Sigmoid colon (tissue), 7 donors: ENCODE data around the gene CLDN14. TPM values are rescaled to one million over a fixed set of nuclear protein-coding genes. Genes with fewer than 3 reads are reported as not detected.
"Not testable (repeated sequence)": the region's sequence is repeated elsewhere in the genome, so short reads cannot be mapped to it uniquely, and the experiment has no call there.

Experiments
- DNase-seq: peaks from one replicate; pipeline ENCODE4 v3.0.0-alpha.2; 2019
- H3K27ac ChIP-seq, 4 donors: fragments of 200-600 bp; sonication (generic); one replicate each; pipeline ENCODE4 v1.5.1; 2016 to 2019; ENCODE audit warnings: mild to moderate bottlenecking in 1 of 4
- H3K27me3 ChIP-seq, 3 donors: fragments of 200-600 bp; sonication (generic); one replicate each; pipeline ENCODE4 v1.5.1; 2019; ENCODE audit warnings: mild to moderate bottlenecking in 1 of 3
- H3K36me3 ChIP-seq, 4 donors: fragments of 200-600 bp; sonication (generic); one replicate each; pipeline ENCODE4 v1.5.1; 2016 to 2019
- H3K4me1 ChIP-seq, 4 donors: fragments of 200-600 bp; sonication (generic); one replicate each; pipeline ENCODE4 v1.5.1; 2017 to 2019
- H3K4me3 ChIP-seq, 4 donors: fragments of 200-600 bp; sonication (generic); one replicate each; pipeline ENCODE4 v1.5.1; 2017 to 2019; ENCODE audit warnings: mild to moderate bottlenecking in 2 of 4, moderate library complexity in 1 of 4
- H3K9me3 ChIP-seq, 4 donors: fragments of 200-600 bp in 3 of 4; sonication (generic) in 3 of 4; one replicate each; pipeline versions ENCODE4 v1.5.1 to v1.6.1; 2013 to 2019
- EP300 ChIP-seq, 4 donors: sonication (generic); formaldehyde crosslinking; IDR thresholded peaks; one replicate each; pipeline ENCODE4 v1.6.1; 2017; ENCODE audit warnings: antibody characterized with exemption in 4 of 4
- POLR2A ChIP-seq, 2 donors: fragments of 450-650 bp; IDR thresholded peaks; one replicate each; pipeline ENCODE4 v1.6.1; 2016; ENCODE audit warnings: antibody characterized with exemption in 2 of 2, mild to moderate bottlenecking in 2 of 2, moderate library complexity in 2 of 2
- POLR2AphosphoS5 ChIP-seq, 4 donors: sonication (generic); formaldehyde crosslinking; IDR thresholded peaks; one replicate each; pipeline ENCODE4 v1.6.1; 2017; ENCODE audit warnings: antibody characterized with exemption in 4 of 4
- WGBS, 2 donors: extraction: QIAGEN DNeasy Blood & Tissue Kit; methylation state at CpG; one replicate each; pipeline ENCODE4 v1.1.7; 2013; 5-methylcytosine and 5-hydroxymethylcytosine counted together
- intact Hi-C: fragments of 100-400 bp; cut with DNase I; formaldehyde crosslinking; loops from one replicate; pipeline ENCODE4 v1.15.1; 2023
- polyA plus RNA-seq, 3 donors: library from polyadenylated mRNA; stranded (reverse); fragments of 200-250 nt; gene quantifications; one replicate each; pipeline ENCODE4 v1.2.3, GENCODE V29; 2013
- total RNA-seq, 4 donors: library from RNA; depleted of rRNA; stranded (reverse); fragments of >200 nt; gene quantifications; one replicate each; pipeline ENCODE4 v1.1.0, GENCODE V29; 2016
- TF ChIP-seq, protein P1 (sequence below), 4 experiments: fragments of 450-650 bp in 3 of 4; fragments of 200-600 bp in 1 of 4; IDR thresholded peaks; one replicate each; pipeline ENCODE4 v1.5.1; 2016 to 2019; ENCODE audit warnings: antibody characterized with exemption in 4 of 4, mild to moderate bottlenecking in 3 of 4, moderate library complexity in 2 of 4
- donor health status: healthy with polysubstance abuse.
- donor health status: Bipolar disorder and iron deficiency.
- donor health status: healthy.

Gene CLDN14
- total and polyA plus RNA-seq, 7 donors: 1.3 TPM; not detected in 6

DNA sequence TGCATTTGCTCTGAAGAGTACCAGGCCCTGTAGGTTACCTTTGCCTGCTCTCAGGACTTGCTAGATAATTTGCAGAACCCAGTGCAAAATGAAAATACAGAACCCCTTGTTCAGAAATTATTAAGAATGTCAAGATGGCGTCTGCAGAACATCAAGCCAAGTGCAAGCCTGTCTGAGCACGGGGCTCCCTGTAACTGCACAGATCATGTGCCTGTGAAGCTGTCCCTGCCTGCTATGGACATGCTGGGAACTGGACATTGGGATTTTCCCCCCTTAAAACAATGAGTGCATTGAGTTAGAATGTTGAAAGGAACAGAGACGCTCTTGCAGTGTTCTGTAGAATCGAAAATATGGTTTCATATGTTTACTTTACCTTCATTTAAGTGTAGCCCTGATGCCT, 2.9 kb downstream of the CLDN14 start:
- DNase-seq: no peak
- Histone ChIP-seq H3K27me3 (no peaks in the 10 kb centered on the region), H3K4me3 (no peak overlapping the region), H3K27ac (peak overlapping the region in 1 of 4 donors; percentile 2), H3K9me3 (peaks cover 0 to 2% (median 0%) of the 10 kb centered on the region in 4 donors), H3K4me1 (no peaks in the 10 kb centered on the region), H3K36me3 (no peaks in the 10 kb centered on the region)
- no peak for TF ChIP-seq POLR2AphosphoS5 (IDR thresholded peaks at IDR 0.05)
- no peak for TF ChIP-seq POLR2A (IDR thresholded peaks at IDR 0.05)
- TF ChIP-seq, protein P1, sequence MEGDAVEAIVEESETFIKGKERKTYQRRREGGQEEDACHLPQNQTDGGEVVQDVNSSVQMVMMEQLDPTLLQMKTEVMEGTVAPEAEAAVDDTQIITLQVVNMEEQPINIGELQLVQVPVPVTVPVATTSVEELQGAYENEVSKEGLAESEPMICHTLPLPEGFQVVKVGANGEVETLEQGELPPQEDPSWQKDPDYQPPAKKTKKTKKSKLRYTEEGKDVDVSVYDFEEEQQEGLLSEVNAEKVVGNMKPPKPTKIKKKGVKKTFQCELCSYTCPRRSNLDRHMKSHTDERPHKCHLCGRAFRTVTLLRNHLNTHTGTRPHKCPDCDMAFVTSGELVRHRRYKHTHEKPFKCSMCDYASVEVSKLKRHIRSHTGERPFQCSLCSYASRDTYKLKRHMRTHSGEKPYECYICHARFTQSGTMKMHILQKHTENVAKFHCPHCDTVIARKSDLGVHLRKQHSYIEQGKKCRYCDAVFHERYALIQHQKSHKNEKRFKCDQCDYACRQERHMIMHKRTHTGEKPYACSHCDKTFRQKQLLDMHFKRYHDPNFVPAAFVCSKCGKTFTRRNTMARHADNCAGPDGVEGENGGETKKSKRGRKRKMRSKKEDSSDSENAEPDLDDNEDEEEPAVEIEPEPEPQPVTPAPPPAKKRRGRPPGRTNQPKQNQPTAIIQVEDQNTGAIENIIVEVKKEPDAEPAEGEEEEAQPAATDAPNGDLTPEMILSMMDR (IDR thresholded peaks at IDR 0.05): no peak
- no peak for TF ChIP-seq EP300 (IDR thresholded peaks at IDR 0.05)
- intact Hi-C loops: no loop called here
- WGBS, 2 donors: 76 to 83% methylated on average over 4 of the region's 4 CpGs

DNA sequence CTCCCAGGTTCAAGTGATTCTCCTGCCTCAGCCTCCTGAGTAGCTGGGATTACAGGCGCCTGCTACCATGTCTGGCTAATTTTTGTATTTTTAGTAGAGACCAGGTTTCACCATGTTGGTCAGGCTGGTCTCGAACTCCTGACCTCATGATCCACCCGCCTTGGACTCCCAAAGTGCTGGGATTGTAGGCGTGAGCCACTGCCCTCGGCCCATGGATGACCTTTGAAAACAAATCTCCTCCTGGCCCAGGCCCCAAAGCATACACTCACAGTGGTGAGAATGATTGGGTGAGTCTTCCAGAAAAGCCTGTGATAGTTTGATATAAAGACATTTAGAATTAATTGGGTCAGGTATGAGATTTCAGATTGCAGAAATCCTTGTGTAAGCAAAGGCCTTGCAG, 3.4 kb downstream of the CLDN14 start:
- intact Hi-C loops, DNase-seq, H3K27me3 ChIP-seq, H3K36me3 ChIP-seq, H3K27ac ChIP-seq, H3K4me3 ChIP-seq, H3K4me1 ChIP-seq, H3K9me3 ChIP-seq: not testable (repeated sequence)
- WGBS, 2 donors: 82 to 91% methylated on average over 5 of the region's 5 CpGs

DNA sequence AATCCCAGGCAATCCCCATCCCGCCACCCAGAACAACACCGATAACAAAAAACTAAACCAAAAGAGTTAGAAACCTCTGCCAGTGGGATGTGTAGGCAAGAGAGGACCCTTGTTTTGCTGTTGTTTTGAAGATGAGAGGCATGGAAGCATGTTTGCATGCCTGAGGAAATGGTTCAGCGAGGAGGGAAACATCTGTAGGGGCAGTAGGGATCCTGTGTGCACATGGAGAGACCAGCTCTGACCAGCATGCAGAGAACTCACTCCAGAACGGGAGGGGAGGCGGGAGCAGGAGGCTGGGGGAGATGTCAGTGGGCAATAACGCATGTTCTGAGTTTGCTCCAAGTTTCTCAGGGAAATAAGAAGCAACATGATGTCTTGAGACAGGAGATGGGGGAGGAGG, 5.3 kb downstream of the CLDN14 start:
- DNase-seq: no peak
- intact Hi-C loops: no loop called here
- 86 to 88% methylated on average over 6 of the region's 6 CpGs for WGBS, 2 donors
- H3K9me3 ChIP-seq: peaks cover 0 to 2% (median 0%) of the 10 kb centered on the region in 4 donors
- H3K27ac ChIP-seq: no peak overlapping the region
- TF ChIP-seq POLR2A (IDR thresholded peaks at IDR 0.05) (no peak), EP300 (IDR thresholded peaks at IDR 0.05) (no peak), POLR2AphosphoS5 (IDR thresholded peaks at IDR 0.05) (no peak)
- TF ChIP-seq, protein P1 (IDR thresholded peaks at IDR 0.05): no peak
- no peaks in the 10 kb centered on the region for H3K36me3 ChIP-seq
- H3K27me3 ChIP-seq: no peaks in the 10 kb centered on the region
- H3K4me3 ChIP-seq: no peak overlapping the region
- no peaks in the 10 kb centered on the region for H3K4me1 ChIP-seq

DNA sequence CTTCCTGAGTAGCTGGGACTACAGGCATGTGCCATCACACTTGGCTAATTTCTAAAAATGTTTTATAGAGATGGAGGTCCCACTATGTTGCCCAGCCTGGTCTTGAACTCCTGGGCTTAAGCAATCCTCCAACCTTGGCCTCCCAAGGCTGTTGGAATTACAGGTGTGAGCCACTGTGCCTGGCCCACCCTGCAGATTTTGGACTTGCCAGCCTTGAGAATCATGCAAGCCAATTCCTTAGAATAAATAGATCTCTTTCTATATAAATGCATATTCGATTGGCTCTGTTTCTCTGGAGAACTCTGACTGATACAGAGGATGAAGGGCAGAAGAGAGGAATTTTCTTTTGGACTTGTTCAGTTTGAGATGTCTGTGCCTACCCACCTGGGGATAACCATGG, 6.7 kb downstream of the CLDN14 start:
- Histone ChIP-seq H3K27ac (no peak overlapping the region), H3K4me1 (no peaks in the 10 kb centered on the region), H3K36me3 (no peaks in the 10 kb centered on the region), H3K4me3 (no peak overlapping the region), H3K9me3 (peaks cover 0 to 2% (median 0%) of the 10 kb centered on the region in 4 donors), H3K27me3 (no peaks in the 10 kb centered on the region)
- intact Hi-C loops: no loop called here
- 94 to 95% methylated on average over 1 of the region's 1 CpG for WGBS, 2 donors
- no peak for DNase-seq
- no peak for TF ChIP-seq POLR2AphosphoS5 (IDR thresholded peaks at IDR 0.05)
- TF ChIP-seq, protein P1 (IDR thresholded peaks at IDR 0.05): no peak
- TF ChIP-seq EP300 (IDR thresholded peaks at IDR 0.05): no peak
- no peak for TF ChIP-seq POLR2A (IDR thresholded peaks at IDR 0.05)

DNA sequence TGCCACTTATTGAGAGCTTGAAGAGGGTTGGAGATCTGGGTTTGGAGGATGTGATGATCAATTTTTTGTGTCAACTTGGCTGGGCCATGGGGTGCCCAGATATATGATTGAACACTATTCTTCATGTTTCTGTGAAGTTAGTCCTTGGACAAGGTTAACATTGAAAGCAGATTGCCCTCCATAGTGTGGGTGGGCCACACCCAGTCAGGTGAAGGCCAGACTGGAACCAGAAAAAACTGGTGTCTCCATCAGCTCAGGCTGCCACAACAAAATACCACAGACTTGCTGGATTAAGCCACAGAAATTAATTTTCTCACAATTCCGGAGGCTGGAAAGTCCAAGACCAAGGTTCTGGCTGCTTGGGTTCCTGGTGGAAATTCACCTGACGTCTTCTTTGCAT, 7.5 kb downstream of the CLDN14 start:
- DNase-seq: no peak
- TF ChIP-seq, protein P1 (IDR thresholded peaks at IDR 0.05): no peak
- no peak for TF ChIP-seq EP300 (IDR thresholded peaks at IDR 0.05)

More for the DNA sequence above, 7.5 kb downstream of the CLDN14 start:
- Histone ChIP-seq H3K4me3 (no peak overlapping the region), H3K27me3 (no peaks in the 10 kb centered on the region), H3K9me3 (peaks cover 0 to 2% (median 0%) of the 10 kb centered on the region in 4 donors), H3K27ac (no peak overlapping the region), H3K36me3 (no peaks in the 10 kb centered on the region), H3K4me1 (no peaks in the 10 kb centered on the region)
- intact Hi-C loops: no loop called here
- 95 to 98% methylated on average over 2 of the region's 2 CpGs for WGBS, 2 donors
